PC-9 (cell line): ENCODE measurements around the gene IGF1. TPM values are rescaled to one million over a fixed set of nuclear protein-coding genes. Genes with fewer than 3 reads are reported as not detected.

Source experiments
- BruUV-seq: library from RNA; stranded (reverse); fragments of 400-500 nt; replicated peaks from 2 replicates; lab custom pipeline; 2021; lab: Mats Ljungman, UMichigan
- CTCF ChIA-PET: fragments of 300-600 bp; sonication (Branson Sonifier 250); formaldehyde crosslinking; loops from one replicate; lab custom pipeline; 2022; ENCODE audit warnings: antibody characterized with exemption; lab: Charles Lee
- POLR2A ChIA-PET: fragments of 300-600 bp; sonication (Branson Sonifier 250); formaldehyde crosslinking; loops from one replicate; lab custom pipeline; 2022; ENCODE audit warnings: antibody characterized with exemption; ENCODE audit not compliant: unreplicated experiment; lab: Charles Lee
- DNase-seq, 2 experiments: peaks; one replicate each; pipeline versions ENCODE4 v3.0.0 to v3.0.0-alpha.2; 2015 to 2022; ENCODE audit warnings: mixed read lengths in 1 of 2
- H2AFZ ChIP-seq: fragments of 200-600 bp; sonication (generic); 2 replicates; pipeline ENCODE4 v1.8.1; 2017; ENCODE audit warnings: antibody characterized with exemption
- H3F3A ChIP-seq: fragments of 200-600 bp; sonication (generic); 2 replicates; pipeline ENCODE4 v1.8.1; 2017; ENCODE audit warnings: antibody characterized with exemption, mild to moderate bottlenecking, low read depth; ENCODE audit not compliant: insufficient read depth
- H3K27ac ChIP-seq: fragments of 200-600 bp; sonication (generic); 2 replicates; pipeline ENCODE4 v1.6.1; 2016; ENCODE audit warnings: mixed run types
- H3K27me3 ChIP-seq: fragments of 200-600 bp; sonication (generic); 2 replicates; pipeline ENCODE4 v1.6.1; 2016; ENCODE audit warnings: low read depth, mixed run types; ENCODE audit not compliant: insufficient read depth
- H3K36me3 ChIP-seq: fragments of 200-600 bp; sonication (generic); 2 replicates; pipeline ENCODE4 v1.6.1; 2016; ENCODE audit warnings: low read depth, mixed run types
- H3K4me1 ChIP-seq: fragments of 200-600 bp; sonication (generic); replicated peaks from 2 replicates; pipeline ENCODE4 v1.6.1; 2016; ENCODE audit warnings: mixed run types; ENCODE audit not compliant: insufficient read depth
- H3K4me2 ChIP-seq: fragments of 200-600 bp; sonication (generic); 2 replicates; pipeline ENCODE4 v1.6.1; 2017; ENCODE audit warnings: mixed run types
- H3K4me3 ChIP-seq: fragments of 200-600 bp; sonication (generic); 2 replicates; pipeline ENCODE4 v1.6.1; 2016; ENCODE audit warnings: mixed run types
- H3K79me2 ChIP-seq: fragments of 200-600 bp; sonication (generic); 2 replicates; pipeline ENCODE4 v1.6.1; 2017; ENCODE audit warnings: low read depth, mixed run types
- H3K9me2 ChIP-seq: fragments of 200-600 bp; sonication (generic); 2 replicates; pipeline ENCODE4 v1.8.1; 2017; ENCODE audit warnings: mild to moderate bottlenecking; ENCODE audit not compliant: insufficient read depth
- H3K9me3 ChIP-seq: fragments of 200-600 bp; sonication (generic); 2 replicates; pipeline ENCODE4 v1.8.1; 2016; ENCODE audit warnings: low read depth; ENCODE audit not compliant: insufficient read depth
- H4K20me1 ChIP-seq: fragments of 200-600 bp; sonication (generic); 2 replicates; pipeline ENCODE4 v1.8.1; 2017; ENCODE audit not compliant: insufficient read depth
- EZH2 ChIP-seq: fragments of 200-600 bp; sonication (generic); IDR thresholded peaks from 2 replicates; pipeline ENCODE4 v1.8.0; 2017; ENCODE audit warnings: antibody characterized with exemption, low read depth
- intact Hi-C: fragments of 100-400 bp; cut with micrococcal nuclease; formaldehyde crosslinking; loops from one replicate; pipeline ENCODE4 v1.10.0; 2022; ENCODE audit not compliant: unreplicated experiment
- total RNA-seq: library from RNA; stranded (reverse); gene quantifications from 2 replicates; pipeline ENCODE4 v1.2.3, GENCODE V29; 2021
- TF ChIP-seq, protein P1 (sequence below): fragments of 200-600 bp; sonication (generic); conservative IDR thresholded peaks from 2 replicates; pipeline ENCODE4 v1.6.1; 2017; ENCODE audit warnings: mixed run types, antibody characterized with exemption, mild to moderate bottlenecking, moderate library complexity

Gene IGF1
- total RNA-seq, 1 experiment from 2014 or later: not detected

DNA sequence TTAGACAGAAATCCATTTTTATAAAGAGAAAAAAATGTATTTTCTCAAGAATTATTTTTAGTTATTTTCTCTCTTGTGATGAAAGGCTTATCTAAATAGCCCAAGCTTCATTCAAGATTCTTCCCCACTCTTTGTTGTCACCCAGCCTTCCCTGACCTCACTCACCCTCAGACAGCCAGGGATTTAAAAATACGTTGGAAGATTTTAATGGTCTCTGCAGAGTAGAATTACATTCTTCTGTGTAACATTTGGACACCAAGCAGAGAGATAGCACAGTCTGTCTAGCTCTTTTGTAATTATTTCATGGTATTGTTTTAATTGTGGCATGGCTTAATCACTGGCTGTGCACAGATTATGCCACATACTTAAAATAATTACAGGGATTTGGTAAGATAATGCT, 130.3 kb downstream of the IGF1 start:
- Histone ChIP-seq H3K9me2 (no peaks in the 10 kb centered on the region; the same call in 1 of the 2 replicates), H3K4me3 (no peak overlapping the region), H4K20me1 (no peaks in the 10 kb centered on the region), H3K4me2 (no peak overlapping the region), H3K27me3 (no peaks in the 10 kb centered on the region), H3F3A (no peaks in the 10 kb centered on the region), H3K9me3 (peaks cover 4% of the 10 kb centered on the region; the same call in 1 of the 2 replicates), H3K27ac (no peak overlapping the region), H3K36me3 (no peaks in the 10 kb centered on the region), H3K79me2 (no peaks in the 10 kb centered on the region), H3K4me1 (no peaks in the 10 kb centered on the region), H2AFZ (no peak overlapping the region)
- DNase-seq: no peak
- TF ChIP-seq, protein P1, sequence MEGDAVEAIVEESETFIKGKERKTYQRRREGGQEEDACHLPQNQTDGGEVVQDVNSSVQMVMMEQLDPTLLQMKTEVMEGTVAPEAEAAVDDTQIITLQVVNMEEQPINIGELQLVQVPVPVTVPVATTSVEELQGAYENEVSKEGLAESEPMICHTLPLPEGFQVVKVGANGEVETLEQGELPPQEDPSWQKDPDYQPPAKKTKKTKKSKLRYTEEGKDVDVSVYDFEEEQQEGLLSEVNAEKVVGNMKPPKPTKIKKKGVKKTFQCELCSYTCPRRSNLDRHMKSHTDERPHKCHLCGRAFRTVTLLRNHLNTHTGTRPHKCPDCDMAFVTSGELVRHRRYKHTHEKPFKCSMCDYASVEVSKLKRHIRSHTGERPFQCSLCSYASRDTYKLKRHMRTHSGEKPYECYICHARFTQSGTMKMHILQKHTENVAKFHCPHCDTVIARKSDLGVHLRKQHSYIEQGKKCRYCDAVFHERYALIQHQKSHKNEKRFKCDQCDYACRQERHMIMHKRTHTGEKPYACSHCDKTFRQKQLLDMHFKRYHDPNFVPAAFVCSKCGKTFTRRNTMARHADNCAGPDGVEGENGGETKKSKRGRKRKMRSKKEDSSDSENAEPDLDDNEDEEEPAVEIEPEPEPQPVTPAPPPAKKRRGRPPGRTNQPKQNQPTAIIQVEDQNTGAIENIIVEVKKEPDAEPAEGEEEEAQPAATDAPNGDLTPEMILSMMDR: no peak
- TF ChIP-seq EZH2: no peak
- ChIA-PET POLR2A (no interaction called here), CTCF (no interaction called here)
- no TSS peak for BruUV-seq
- intact Hi-C loops: no loop called here

GRCh38 chr12:102349079-102349478, 131.3 kb downstream of the IGF1 start:
- no peaks in the 10 kb centered on the region for H3K79me2 ChIP-seq
- H3K27me3 ChIP-seq: no peaks in the 10 kb centered on the region
- no peak overlapping the region for H3K27ac ChIP-seq
- ChIA-PET CTCF (no interaction called here), POLR2A (no interaction called here)
- no peaks in the 10 kb centered on the region for H3F3A ChIP-seq
- no peak overlapping the region for H3K4me2 ChIP-seq
- no peak overlapping the region for H3K4me3 ChIP-seq
- peaks cover 4% of the 10 kb centered on the region; the same call in 1 of the 2 replicates for H3K9me3 ChIP-seq
- intact Hi-C loops: no loop called here
- H3K36me3 ChIP-seq: no peaks in the 10 kb centered on the region
- no peaks in the 10 kb centered on the region; the same call in 1 of the 2 replicates for H3K9me2 ChIP-seq
- no peaks in the 10 kb centered on the region for H4K20me1 ChIP-seq
- TF ChIP-seq EZH2: no peak
- TF ChIP-seq, protein P1: no peak
- no TSS peak for BruUV-seq
- H2AFZ ChIP-seq: no peak overlapping the region
- no peak for DNase-seq
- H3K4me1 ChIP-seq: peaks cover 6% of the 10 kb centered on the region; the same call in 1 of the 2 replicates

- no peaks in the 10 kb centered on the region for H3K79me2 ChIP-seq
- no peak for DNase-seq
- no peaks in the 10 kb centered on the region for H4K20me1 ChIP-seq
- ChIA-PET CTCF (no interaction called here), POLR2A (no interaction called here)
- H3F3A ChIP-seq: peaks cover 4% of the 10 kb centered on the region; the same call in 1 of the 2 replicates
- no TSS peak for BruUV-seq
- H3K27me3 ChIP-seq: no peaks in the 10 kb centered on the region
- H3K4me1 ChIP-seq: peaks cover 15% of the 10 kb centered on the region; the same call in 1 of the 2 replicates
- TF ChIP-seq, protein P1: no peak
- no peak for TF ChIP-seq EZH2
- H3K27ac ChIP-seq: no peak overlapping the region
- intact Hi-C loops: no loop called here
- H3K9me2 ChIP-seq: no peaks in the 10 kb centered on the region; the same call in 1 of the 2 replicates
- H3K9me3 ChIP-seq: no peaks in the 10 kb centered on the region
- no peak overlapping the region for H2AFZ ChIP-seq
- H3K4me3 ChIP-seq: no peak overlapping the region
- H3K4me2 ChIP-seq: no peak overlapping the region
- no peaks in the 10 kb centered on the region for H3K36me3 ChIP-seq
These were observed 132.6 kb downstream of the IGF1 start for GRCh38 chr12:102347811-102348210.
